OCI-LY1 (cell line): ENCODE data around the gene SRCIN1.
A peak's percentile ranks its signal among the peaks of the same experiment; 100 is the strongest.

ENCODE experiments used
- H2AFZ ChIP-seq: fragments of 200-600 bp; sonication (generic), shearing (Covaris generic); 2 replicates; pipeline ENCODE4 v1.6.0; 2014; ENCODE audit warnings: antibody characterized with exemption, mild to moderate bottlenecking, low read length
- H3F3A ChIP-seq: fragments of 200-600 bp; sonication (generic), shearing (Covaris generic); 2 replicates; pipeline ENCODE4 v1.6.0; 2014; ENCODE audit warnings: mild to moderate bottlenecking, antibody characterized with exemption, low read length, moderate library complexity; ENCODE audit not compliant: insufficient read depth
- H3K27ac ChIP-seq: fragments of 200-600 bp; sonication (generic); 2 replicates; pipeline ENCODE4 v1.5.1; 2014; ENCODE audit warnings: low read length, mixed run types, mild to moderate bottlenecking, low read depth; ENCODE audit not compliant: poor library complexity, severe bottlenecking
- H3K27me3 ChIP-seq: fragments of 200-600 bp; sonication (generic); 2 replicates; pipeline ENCODE4 v1.6.0; 2014; ENCODE audit warnings: antibody characterized with exemption, mild to moderate bottlenecking, low read length, moderate library complexity; ENCODE audit not compliant: insufficient read depth
- H3K36me3 ChIP-seq: fragments of 200-600 bp; sonication (generic); 2 replicates; pipeline ENCODE4 v1.6.1; 2014; ENCODE audit warnings: mild to moderate bottlenecking, antibody characterized with exemption, low read length, moderate library complexity, mixed read lengths; ENCODE audit not compliant: insufficient read depth
- H3K4me1 ChIP-seq: fragments of 200-600 bp; sonication (generic); 2 replicates; pipeline ENCODE4 v1.5.1; 2014; ENCODE audit warnings: mild to moderate bottlenecking, low read length, moderate library complexity; ENCODE audit not compliant: insufficient read depth, severe bottlenecking
- H3K4me2 ChIP-seq: fragments of 200-600 bp; sonication (generic), shearing (Covaris generic); 2 replicates; pipeline ENCODE4 v1.6.1; 2014; ENCODE audit warnings: low read length
- H3K4me3 ChIP-seq: fragments of 200-600 bp; sonication (generic); 2 replicates; pipeline ENCODE4 v1.5.1; 2014; ENCODE audit warnings: low read length, low read depth, mild to moderate bottlenecking, mixed read lengths; ENCODE audit not compliant: poor library complexity, severe bottlenecking
- H3K79me2 ChIP-seq: fragments of 200-600 bp; shearing (Covaris generic); 2 replicates; pipeline ENCODE4 v1.6.1; 2016; ENCODE audit warnings: mixed run types, low read length, mixed read lengths; ENCODE audit not compliant: insufficient read depth
- H3K9ac ChIP-seq: fragments of 200-600 bp; sonication (generic), shearing (Covaris generic); 2 replicates; pipeline ENCODE4 v1.6.1; 2014; ENCODE audit warnings: mild to moderate bottlenecking, low read length, mixed read lengths
- H3K9me2 ChIP-seq: fragments of 200-600 bp; sonication (generic), shearing (Covaris generic); 2 replicates; pipeline ENCODE4 v1.6.1; 2014; ENCODE audit warnings: low read depth, mild to moderate bottlenecking, low read length, mixed read lengths
- H3K9me3 ChIP-seq: fragments of 200-600 bp; shearing (Covaris generic); 2 replicates; pipeline ENCODE4 v1.6.1; 2014; ENCODE audit warnings: low read length, mixed read lengths
- H4K20me1 ChIP-seq: fragments of 200-600 bp; sonication (generic), shearing (Covaris generic); 2 replicates; pipeline ENCODE4 v1.6.0; 2016; ENCODE audit warnings: mild to moderate bottlenecking, low read length; ENCODE audit not compliant: insufficient read depth
- CTCF ChIP-seq: fragments of 200-600 bp; sonication (generic), shearing (Covaris generic); IDR thresholded peaks from 2 replicates; pipeline ENCODE4 v1.5.1; 2017; ENCODE audit warnings: mild to moderate bottlenecking, antibody characterized with exemption, low read length, moderate library complexity, mixed read lengths
- EZH2 ChIP-seq: fragments of 200-600 bp; sonication (generic), shearing (Covaris generic); IDR thresholded peaks from 2 replicates; pipeline ENCODE4 v1.8.0; 2017; ENCODE audit warnings: borderline replicate concordance, mixed run types, mild to moderate bottlenecking, antibody characterized with exemption, low read length, moderate library complexity, mixed read lengths

SRCIN1 gene

GRCh38 chr17:38509772-38510420 lies 95.9 kb downstream of the SRCIN1 start:
- H3K9ac ChIP-seq = no peak overlapping the region
- TF ChIP-seq EZH2 = no peak
- no peak overlapping the region for H3K4me3 ChIP-seq
- H3K4me2 ChIP-seq = no peak overlapping the region
- H3K4me1 ChIP-seq = no peaks in the 10 kb centered on the region
- no peak overlapping the region for H3K27ac ChIP-seq
- H3K36me3 ChIP-seq = no peaks in the 10 kb centered on the region
- no peaks in the 10 kb centered on the region for H3K9me2 ChIP-seq
- H3K9me3 ChIP-seq = no peaks in the 10 kb centered on the region
- H4K20me1 ChIP-seq = no peaks in the 10 kb centered on the region
- H3K79me2 ChIP-seq = no peaks in the 10 kb centered on the region
- H3K27me3 ChIP-seq = no peaks in the 10 kb centered on the region
- no peaks in the 10 kb centered on the region for H3F3A ChIP-seq
- H2AFZ ChIP-seq = no peak overlapping the region

GRCh38 chr17:38508954-38509771 lies 96.6 kb downstream of the SRCIN1 start:
- Histone ChIP-seq H3K36me3 (no peaks in the 10 kb centered on the region), H3F3A (no peaks in the 10 kb centered on the region), H3K9me2 (no peaks in the 10 kb centered on the region), H3K4me1 (no peaks in the 10 kb centered on the region), H3K27me3 (no peaks in the 10 kb centered on the region), H3K27ac (no peak overlapping the region), H3K4me2 (no peak overlapping the region), H3K79me2 (no peaks in the 10 kb centered on the region), H3K9ac (no peak overlapping the region), H3K9me3 (no peaks in the 10 kb centered on the region), H3K4me3 (no peak overlapping the region), H2AFZ (no peak overlapping the region), H4K20me1 (no peaks in the 10 kb centered on the region)
- TF ChIP-seq CTCF = peak; percentile 67
- TF ChIP-seq EZH2 = no peak

- Histone ChIP-seq H3K9ac (no peak overlapping the region), H3K4me2 (no peak overlapping the region), H3K79me2 (no peaks in the 10 kb centered on the region), H3K36me3 (no peaks in the 10 kb centered on the region), H3K4me1 (no peaks in the 10 kb centered on the region), H3K27ac (no peak overlapping the region), H3F3A (no peaks in the 10 kb centered on the region), H3K27me3 (no peaks in the 10 kb centered on the region), H4K20me1 (no peaks in the 10 kb centered on the region), H2AFZ (no peak overlapping the region), H3K9me3 (no peaks in the 10 kb centered on the region), H3K9me2 (no peaks in the 10 kb centered on the region), H3K4me3 (no peak overlapping the region)
- TF ChIP-seq EZH2 = no peak
These were observed 97.2 kb downstream of the SRCIN1 start for GRCh38 chr17:38508570-38508950.

DNA sequence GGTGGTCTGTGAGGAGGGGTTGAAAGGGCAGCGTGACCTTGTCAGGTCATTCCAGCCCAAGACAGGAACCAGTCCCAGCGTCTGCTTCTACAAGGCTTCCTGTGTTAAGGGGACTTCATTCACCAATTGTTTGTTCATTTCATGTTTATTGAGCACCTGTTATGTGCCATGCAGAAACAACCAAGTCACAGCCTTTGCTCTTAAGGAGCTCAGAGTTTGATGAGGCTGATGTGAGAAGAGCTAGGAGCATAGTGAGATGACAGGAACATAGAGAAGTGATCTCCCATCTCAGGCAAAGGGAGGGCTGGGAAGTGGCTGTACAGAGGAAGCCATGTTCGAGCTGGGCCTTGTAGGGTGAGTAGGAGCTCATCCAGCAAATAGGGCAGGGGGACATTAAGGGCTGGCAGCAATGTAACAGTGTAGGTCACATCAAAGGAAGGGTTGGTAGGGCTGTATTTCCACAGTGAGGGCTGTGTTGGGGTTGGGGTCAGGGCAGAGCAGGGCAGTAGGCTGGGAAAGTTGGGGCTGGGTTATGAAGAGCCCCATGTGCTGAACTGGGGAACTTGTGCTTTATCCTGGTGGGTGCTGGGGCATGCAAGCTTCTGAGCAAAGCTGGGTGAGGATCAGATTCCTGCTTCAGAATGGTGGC lies 97.7 kb downstream of the SRCIN1 start:
- Histone ChIP-seq H3K9me2 (no peaks in the 10 kb centered on the region), H3K27me3 (no peaks in the 10 kb centered on the region), H3K4me3 (no peak overlapping the region), H3K4me1 (no peaks in the 10 kb centered on the region), H3F3A (no peaks in the 10 kb centered on the region), H2AFZ (no peak overlapping the region), H3K36me3 (no peaks in the 10 kb centered on the region), H3K79me2 (no peaks in the 10 kb centered on the region), H3K27ac (no peak overlapping the region), H3K9me3 (no peaks in the 10 kb centered on the region), H3K4me2 (no peak overlapping the region), H4K20me1 (no peaks in the 10 kb centered on the region), H3K9ac (no peak overlapping the region)
- TF ChIP-seq CTCF (no peak), EZH2 (no peak)
